ENCODE data around the gene MYADML2. TPM values are rescaled to one million over a fixed set of nuclear protein-coding genes. Genes with fewer than 3 reads are reported as not detected.

Gene MYADML2
- total and polyA plus RNA-seq, 2 of the 8 experiments (the other 6 are each of a cell fraction or from before 2014, with no cell fraction given) = 0.26 to 0.47 TPM

DNA sequence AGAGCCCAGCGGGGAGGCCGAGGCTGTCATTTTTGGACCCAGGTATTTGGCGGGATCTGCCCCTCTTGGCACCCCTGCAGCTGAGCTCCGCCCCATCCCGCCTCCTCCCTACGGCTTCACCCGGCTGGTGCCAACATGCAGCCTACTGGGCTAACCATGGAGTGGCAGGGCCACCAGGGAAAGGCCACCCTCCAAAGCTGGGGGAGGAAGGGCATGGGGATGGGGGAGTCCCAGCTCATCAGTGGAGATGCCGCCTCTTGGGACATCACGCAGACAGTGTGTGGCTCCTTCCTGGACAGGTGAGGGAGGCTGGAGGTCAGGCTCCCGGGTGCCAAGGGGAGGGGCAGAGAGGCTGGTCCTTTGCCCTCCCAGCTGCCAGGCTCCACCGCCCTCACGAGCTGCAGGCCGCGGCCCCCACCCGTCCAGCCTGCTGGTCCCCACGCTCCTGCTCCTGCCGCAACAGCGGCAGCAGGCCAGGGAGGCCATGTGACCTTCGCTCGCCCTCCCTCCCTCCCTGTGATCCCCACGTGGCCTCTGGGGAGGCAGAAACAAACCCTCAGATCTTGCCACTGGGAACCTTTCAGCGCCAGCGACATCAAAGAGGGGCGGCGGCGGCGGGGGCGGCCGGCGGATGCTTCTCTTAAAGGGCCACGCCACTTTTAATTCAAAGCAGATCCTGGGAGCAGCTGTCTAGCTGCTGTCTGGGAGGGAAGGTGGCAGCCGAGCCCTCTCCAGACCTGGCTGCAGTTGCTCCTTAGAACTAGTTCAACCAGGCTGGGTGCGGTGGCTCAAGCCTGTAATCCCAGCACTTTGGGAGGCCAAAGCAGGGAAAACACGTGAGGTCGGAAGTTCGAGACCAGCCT, 20.7 kb upstream of the MYADML2 start (continued):
- TF ChIP-seq, protein P1, sequence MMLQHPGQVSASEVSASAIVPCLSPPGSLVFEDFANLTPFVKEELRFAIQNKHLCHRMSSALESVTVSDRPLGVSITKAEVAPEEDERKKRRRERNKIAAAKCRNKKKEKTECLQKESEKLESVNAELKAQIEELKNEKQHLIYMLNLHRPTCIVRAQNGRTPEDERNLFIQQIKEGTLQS (IDR thresholded peaks at IDR 0.05; ENCODE audit: insufficient read depth, low read depth, low read length) = peak; percentile 52
- TF ChIP-seq EP300 (IDR thresholded peaks at IDR 0.05; ENCODE audit: borderline replicate concordance in 1 of 2, low read depth in 2 of 2, low read length in 2 of 2) (peak in 1 of 2 experiments; percentile 43; a peak in 1 of 3 replicates), MAX (IDR thresholded peaks at IDR 0.05) (peak; percentile 93), SIN3A (conservative IDR thresholded peaks at IDR 0.05 in 1 of 2, IDR thresholded peaks at IDR 0.05 in 1 of 2; ENCODE audit: low read depth in 1 of 2, low read length in 2 of 2) (peak in 1 of 2 experiments; percentile 62; a peak in 1 of 4 replicates), EGR1 (IDR thresholded peaks at IDR 0.05; ENCODE audit: borderline replicate concordance, low read depth, low read length) (peak; percentile 96), SP1 (IDR thresholded peaks at IDR 0.05; ENCODE audit: low read depth, low read length) (0 out of 2 replicates have a peak, but pooled peaks have one; percentile 21), USF2 (IDR thresholded peaks at IDR 0.05; ENCODE audit: low read length) (peak; percentile 78)
